Stimulated activated CD8-positive, alpha-beta memory T cell treated with anti-CD3 and anti-CD28 coated beads, Interleukin-4, amount 100 ng/mL, for 24 hours (primary cell): ENCODE data around the gene GNAI2.
"Not testable (repeated sequence)": the region's sequence is repeated elsewhere in the genome, so short reads cannot be mapped to it uniquely, and the experiment has no call there.

Source experiments
- DNase-seq: peaks from one replicate; pipeline ENCODE4 v3.0.0-alpha.2; 2020; ENCODE audit warnings: low read depth

Gene GNAI2

GRCh38 chr3:50204804-50205412, 31.1 kb upstream of the GNAI2 start, which contains the start of gene SLC38A3:
Gene SLC38A3, plus strand, starts transcription at chr3:50205271. Its CDS starts 8,929 bp downstream, at chr3:50214200.
- no peak for DNase-seq

GRCh38 chr3:50205413-50206276, 30.4 kb upstream of the GNAI2 start:
- DNase-seq = no peak

- DNase-seq = no peak
Observed at GRCh38 chr3:50207359-50208042, 28.5 kb upstream of the GNAI2 start.

- DNase-seq = no peak
Observed at GRCh38 chr3:50208677-50209344, 27.2 kb upstream of the GNAI2 start.

GRCh38 chr3:50210176-50210509, 25.9 kb upstream of the GNAI2 start:
- no peak for DNase-seq

GRCh38 chr3:50210510-50211367, 25.3 kb upstream of the GNAI2 start:
- no peak for DNase-seq

GRCh38 chr3:50211368-50211717, 24.7 kb upstream of the GNAI2 start:
- not testable (repeated sequence) for DNase-seq

- DNase-seq = no peak
Observed at GRCh38 chr3:50211930-50212329, 24.1 kb upstream of the GNAI2 start.

GRCh38 chr3:50212502-50212901, 23.5 kb upstream of the GNAI2 start:
- DNase-seq = no peak

GRCh38 chr3:50212971-50213370, 23.0 kb upstream of the GNAI2 start:
- DNase-seq = no peak

GRCh38 chr3:50213373-50213772, 22.6 kb upstream of the GNAI2 start:
- no peak for DNase-seq

GRCh38 chr3:50214824-50215223, 21.2 kb upstream of the GNAI2 start:
- DNase-seq = no peak

GRCh38 chr3:50215529-50215928, 20.5 kb upstream of the GNAI2 start:
- no peak for DNase-seq

GRCh38 chr3:50217681-50218080, 18.3 kb upstream of the GNAI2 start:
- no peak for DNase-seq

GRCh38 chr3:50218448-50218847, 17.6 kb upstream of the GNAI2 start:
- DNase-seq = no peak

- DNase-seq = no peak
Observed at GRCh38 chr3:50219285-50219684, 16.7 kb upstream of the GNAI2 start.

GRCh38 chr3:50220109-50220508, 15.9 kb upstream of the GNAI2 start:
- no peak for DNase-seq

- no peak for DNase-seq
Observed at GRCh38 chr3:50221051-50221410, 15.0 kb upstream of the GNAI2 start.

- no peak for DNase-seq
Observed at GRCh38 chr3:50221411-50222168, 14.4 kb upstream of the GNAI2 start.

GRCh38 chr3:50222169-50222528, 13.9 kb upstream of the GNAI2 start:
- no peak for DNase-seq

- DNase-seq = no peak
Observed at GRCh38 chr3:50224639-50225038, 11.4 kb upstream of the GNAI2 start.
